SJSA1 (cell line): ENCODE results near the gene MYLK. TPM values are rescaled to one million over a fixed set of nuclear protein-coding genes. Genes with fewer than 3 reads are reported as not detected.
A peak's percentile ranks its signal among the peaks of the same experiment; 100 is the strongest.

Experiments used
- DNase-seq, 2 experiments: peaks; one replicate each; pipeline ENCODE4 v3.0.0-alpha.2; 2015 to 2020; ENCODE audit warnings: low spot score in 2 of 2, low read depth in 1 of 2
- H3K27ac ChIP-seq: fragments of 250-450 bp; sonication (Bioruptor Pico); 2 replicates; pipeline ENCODE4 v1.5.1; 2020; ENCODE audit warnings: mild to moderate bottlenecking, moderate library complexity
- H3K27me3 ChIP-seq: fragments of 250-450 bp; sonication (Bioruptor Pico); replicated peaks from 2 replicates; pipeline ENCODE4 v1.5.1; 2020; ENCODE audit warnings: mild to moderate bottlenecking, moderate library complexity
- H3K36me3 ChIP-seq: fragments of 250-450 bp; sonication (Bioruptor Pico); 2 replicates; pipeline ENCODE4 v1.5.1; 2020; ENCODE audit warnings: mild to moderate bottlenecking
- H3K4me1 ChIP-seq: fragments of 250-450 bp; sonication (Bioruptor Pico); replicated peaks from 2 replicates; pipeline ENCODE4 v1.6.1; 2021; ENCODE audit warnings: mild to moderate bottlenecking
- H3K4me3 ChIP-seq: fragments of 250-450 bp; sonication (Bioruptor Pico); 2 replicates; pipeline ENCODE4 v1.5.1; 2020; ENCODE audit warnings: mild to moderate bottlenecking
- H3K9me3 ChIP-seq: fragments of 250-450 bp; sonication (Bioruptor Pico); replicated peaks from 2 replicates; pipeline ENCODE4 v1.5.1; 2020; ENCODE audit warnings: mild to moderate bottlenecking
- total RNA-seq: library from RNA; depleted of rRNA; stranded (reverse); fragments of >200 nt; shearing (Covaris generic); gene quantifications from 2 replicates; pipeline ENCODE4 v1.2.3, GENCODE V29; 2014

MYLK gene
- total RNA-seq, 1 experiment from 2014 or later = 147 TPM

GRCh38 chr3:123700791-123701722, 183.1 kb downstream of the MYLK start:
- Histone ChIP-seq H3K4me1 (no peaks in the 10 kb centered on the region), H3K4me3 (no peak overlapping the region), H3K27me3 (no peaks in the 10 kb centered on the region), H3K27ac (no peak overlapping the region), H3K36me3 (no peaks in the 10 kb centered on the region), H3K9me3 (no peaks in the 10 kb centered on the region)
- DNase-seq = no peak

- Histone ChIP-seq H3K27ac (no peak overlapping the region), H3K36me3 (no peaks in the 10 kb centered on the region), H3K27me3 (no peaks in the 10 kb centered on the region), H3K4me1 (peaks cover 20% of the 10 kb centered on the region), H3K4me3 (no peak overlapping the region), H3K9me3 (no peaks in the 10 kb centered on the region)
- no peak for DNase-seq
Observed at GRCh38 chr3:123698813-123699212, 185.3 kb downstream of the MYLK start.

- Histone ChIP-seq H3K4me1 (peaks cover 27% of the 10 kb centered on the region), H3K9me3 (no peaks in the 10 kb centered on the region), H3K36me3 (no peaks in the 10 kb centered on the region), H3K4me3 (no peak overlapping the region), H3K27me3 (no peaks in the 10 kb centered on the region), H3K27ac (no peak overlapping the region)
- DNase-seq = no peak
Observed at GRCh38 chr3:123696808-123697207, 187.3 kb downstream of the MYLK start.

- Histone ChIP-seq H3K36me3 (no peaks in the 10 kb centered on the region), H3K4me3 (no peak overlapping the region), H3K27me3 (no peaks in the 10 kb centered on the region), H3K4me1 (peaks cover 27% of the 10 kb centered on the region), H3K27ac (no peak overlapping the region), H3K9me3 (no peaks in the 10 kb centered on the region)
- DNase-seq = no peak
Observed at GRCh38 chr3:123695731-123696640, 188.1 kb downstream of the MYLK start.

- H3K27ac ChIP-seq = no peak overlapping the region
- H3K4me3 ChIP-seq = no peak overlapping the region
- no peaks in the 10 kb centered on the region for H3K36me3 ChIP-seq
- no peak for DNase-seq
- no peaks in the 10 kb centered on the region for H3K27me3 ChIP-seq
- no peaks in the 10 kb centered on the region for H3K9me3 ChIP-seq
- peaks cover 27% of the 10 kb centered on the region for H3K4me1 ChIP-seq
Observed at GRCh38 chr3:123695152-123695551, 189.0 kb downstream of the MYLK start.

- H3K27ac ChIP-seq = no peak overlapping the region
- DNase-seq = peak in 1 of 2 experiments; percentile 22
- no peaks in the 10 kb centered on the region for H3K27me3 ChIP-seq
- H3K4me3 ChIP-seq = no peak overlapping the region
- H3K36me3 ChIP-seq = no peaks in the 10 kb centered on the region
- peaks cover 27% of the 10 kb centered on the region for H3K4me1 ChIP-seq
- no peaks in the 10 kb centered on the region for H3K9me3 ChIP-seq
Observed at GRCh38 chr3:123694366-123695087, 189.6 kb downstream of the MYLK start.

- no peaks in the 10 kb centered on the region for H3K36me3 ChIP-seq
- no peak overlapping the region for H3K27ac ChIP-seq
- peaks cover 32% of the 10 kb centered on the region for H3K4me1 ChIP-seq
Observed at GRCh38 chr3:123693584-123694190, 190.4 kb downstream of the MYLK start.

GRCh38 chr3:123692671-123693070, 191.5 kb downstream of the MYLK start:
- peaks cover 42% of the 10 kb centered on the region for H3K4me1 ChIP-seq

More at GRCh38 chr3:123693584-123694190, 190.4 kb downstream of the MYLK start:
- no peaks in the 10 kb centered on the region for H3K27me3 ChIP-seq
- H3K9me3 ChIP-seq = no peaks in the 10 kb centered on the region
- H3K4me3 ChIP-seq = no peak overlapping the region
- DNase-seq = no peak

GRCh38 chr3:123692041-123692440, 192.1 kb downstream of the MYLK start:
- Histone ChIP-seq H3K27ac (no peak overlapping the region), H3K4me3 (no peak overlapping the region), H3K36me3 (no peaks in the 10 kb centered on the region), H3K27me3 (no peaks in the 10 kb centered on the region), H3K9me3 (no peaks in the 10 kb centered on the region), H3K4me1 (peaks cover 46% of the 10 kb centered on the region)
- no peak for DNase-seq

More at GRCh38 chr3:123692671-123693070, 191.5 kb downstream of the MYLK start:
- H3K36me3 ChIP-seq = no peaks in the 10 kb centered on the region
- H3K4me3 ChIP-seq = no peak overlapping the region
- no peaks in the 10 kb centered on the region for H3K9me3 ChIP-seq
- H3K27me3 ChIP-seq = no peaks in the 10 kb centered on the region
- no peak for DNase-seq
- H3K27ac ChIP-seq = no peak overlapping the region

- H3K4me3 ChIP-seq = no peak overlapping the region
- no peak overlapping the region for H3K27ac ChIP-seq
- DNase-seq = no peak
- H3K27me3 ChIP-seq = no peaks in the 10 kb centered on the region
- no peaks in the 10 kb centered on the region for H3K36me3 ChIP-seq
- no peaks in the 10 kb centered on the region for H3K9me3 ChIP-seq
- H3K4me1 ChIP-seq = peaks cover 37% of the 10 kb centered on the region
Observed at GRCh38 chr3:123689831-123690230, 194.3 kb downstream of the MYLK start.

- DNase-seq = peak; percentile 53 to 70
- H3K4me1 ChIP-seq = peaks cover 28% of the 10 kb centered on the region
- H3K4me3 ChIP-seq = no peak overlapping the region
- no peaks in the 10 kb centered on the region for H3K9me3 ChIP-seq
- no peaks in the 10 kb centered on the region for H3K27me3 ChIP-seq
- no peaks in the 10 kb centered on the region for H3K36me3 ChIP-seq
- H3K27ac ChIP-seq = peak overlapping the region; percentile 40
Observed at GRCh38 chr3:123688241-123688747, 195.8 kb downstream of the MYLK start.

- no peak overlapping the region for H3K27ac ChIP-seq
- no peaks in the 10 kb centered on the region for H3K36me3 ChIP-seq
- H3K4me1 ChIP-seq = peaks cover 27% of the 10 kb centered on the region
- H3K9me3 ChIP-seq = no peaks in the 10 kb centered on the region
- no peak overlapping the region for H3K4me3 ChIP-seq
- DNase-seq = no peak
- H3K27me3 ChIP-seq = no peaks in the 10 kb centered on the region
Observed at GRCh38 chr3:123687286-123687685, 196.8 kb downstream of the MYLK start.

GRCh38 chr3:123686251-123686650, 197.9 kb downstream of the MYLK start:
- no peaks in the 10 kb centered on the region for H3K27me3 ChIP-seq
- no peak for DNase-seq
- H3K36me3 ChIP-seq = no peaks in the 10 kb centered on the region
- H3K9me3 ChIP-seq = no peaks in the 10 kb centered on the region
- H3K4me3 ChIP-seq = no peak overlapping the region
- H3K27ac ChIP-seq = no peak overlapping the region
- peaks cover 23% of the 10 kb centered on the region for H3K4me1 ChIP-seq
